Lung (tissue), 12 donors: Measurements from ENCODE around the gene KRTAP1-3. TPM values are rescaled to one million over a fixed set of nuclear protein-coding genes. Genes with fewer than 3 reads are reported as not detected.
"Not testable (repeated sequence)": the region's sequence is repeated elsewhere in the genome, so short reads cannot be mapped to it uniquely, and the experiment has no call there.

Source experiments
- ATAC-seq: fragments of 200-7000 bp; cut with Tn5 transposase; one replicate; pipeline ENCODE4 v1.9.1; 2020; ENCODE audit warnings: moderate number of reproducible peaks; ENCODE audit not compliant: insufficient read depth, low FRiP score
- DNase-seq, 3 donors: peaks; one replicate each; pipeline ENCODE4 v3.0.0-alpha.2; 2013 to 2017
- H3K27ac ChIP-seq, 2 donors: one replicate each; pipeline ENCODE4 v1.5.1; 2013; ENCODE audit warnings: mild to moderate bottlenecking in 2 of 2, moderate library complexity in 2 of 2, control low read depth in 1 of 2, inconsistent platforms in 1 of 2, low read depth in 1 of 2, low read length in 1 of 2
- H3K27me3 ChIP-seq, 3 donors: one replicate each; pipeline ENCODE4 v1.5.1; 2013; ENCODE audit warnings: low read length in 2 of 3; ENCODE audit not compliant: control insufficient read depth in 3 of 3, insufficient read depth in 3 of 3
- H3K36me3 ChIP-seq, 4 donors: one replicate each; pipeline ENCODE4 v1.5.1; 2013; ENCODE audit warnings: low read length in 4 of 4, mild to moderate bottlenecking in 1 of 4, moderate library complexity in 1 of 4; ENCODE audit not compliant: control insufficient read depth in 4 of 4, insufficient read depth in 4 of 4
- H3K4me1 ChIP-seq, 5 donors: one replicate each; pipeline ENCODE4 v1.5.1; 2013; ENCODE audit warnings: low read length in 5 of 5, mild to moderate bottlenecking in 2 of 5, moderate library complexity in 1 of 5; ENCODE audit not compliant: control insufficient read depth in 5 of 5, insufficient read depth in 5 of 5
- H3K4me3 ChIP-seq: one replicate; pipeline ENCODE4 v1.5.1; 2013; ENCODE audit warnings: mild to moderate bottlenecking, control low read depth, moderate library complexity
- H3K9ac ChIP-seq, 2 donors: one replicate each; pipeline ENCODE4 v1.5.1; 2013; ENCODE audit warnings: low read length in 2 of 2, control low read depth in 1 of 2; ENCODE audit not compliant: insufficient read depth in 1 of 2
- H3K9me3 ChIP-seq, 4 donors: one replicate each; pipeline ENCODE4 v1.5.1; 2013; ENCODE audit warnings: low read length in 3 of 4, mild to moderate bottlenecking in 1 of 4, moderate library complexity in 1 of 4; ENCODE audit not compliant: control insufficient read depth in 4 of 4, insufficient read depth in 3 of 4
- CTCF ChIP-seq: IDR thresholded peaks from 2 replicates; pipeline ENCODE4 v1.5.1; 2012; ENCODE audit warnings: mild to moderate bottlenecking; ENCODE audit errors: control extremely low read depth, extremely low read depth
- WGBS, 2 donors: extraction: QIAGEN DNeasy Blood & Tissue Kit; methylation state at CpG; one replicate each; pipeline ENCODE4 v1.1.7; 2013; 5-methylcytosine and 5-hydroxymethylcytosine counted together
- polyA plus RNA-seq, 2 donors: library from polyadenylated mRNA; stranded (reverse); fragments of 200-250 nt; gene quantifications; one replicate each; pipeline ENCODE4 v1.2.1, GENCODE V29; 2013
- total RNA-seq, 2 donors: library from RNA; depleted of rRNA in 1 of 2; stranded (reverse); fragments of >200 nt in 1 of 2; gene quantifications; one replicate each; pipeline ENCODE4 v1.2.1, GENCODE V29; 2014 to 2021
- donor health status: control.
- donor health status: control.
- donor health status: Bipolar disorder and iron deficiency.
- donor health status: healthy.
- donor health status: DM: yes; HTN: yes; CAD: no.

KRTAP1-3 gene
- total and polyA plus RNA-seq, 4 donors = not detected

- H3K4me3 ChIP-seq = no peak overlapping the region
- DNase-seq = no peak
- no peaks in the 10 kb centered on the region for H3K36me3 ChIP-seq
- peaks cover 0 to 3% (median 0%) of the 10 kb centered on the region in 4 donors for H3K9me3 ChIP-seq
- ATAC-seq = no peak
- H3K4me1 ChIP-seq = no peaks in the 10 kb centered on the region
- no peak overlapping the region for H3K9ac ChIP-seq
- H3K27ac ChIP-seq = no peak overlapping the region
- no peak for TF ChIP-seq CTCF
- H3K27me3 ChIP-seq = peaks cover 0 to 9% (median 7%) of the 10 kb centered on the region in 3 donors
These were observed 17.9 kb upstream of the KRTAP1-3 start for GRCh38 chr17:41052566-41052965.

- Histone ChIP-seq H3K4me1 (no peaks in the 10 kb centered on the region), H3K27ac (no peak overlapping the region), H3K9ac (no peak overlapping the region), H3K27me3 (peaks cover 0 to 9% (median 8%) of the 10 kb centered on the region in 3 donors), H3K4me3 (no peak overlapping the region), H3K9me3 (peaks cover 0 to 3% (median 0%) of the 10 kb centered on the region in 4 donors), H3K36me3 (no peaks in the 10 kb centered on the region)
- no peak for ATAC-seq
- WGBS, 2 donors = 41 to 79% methylated on average over 2 of the region's 2 CpGs
- no peak for TF ChIP-seq CTCF
- no peak for DNase-seq
These were observed 14.4 kb upstream of the KRTAP1-3 start for GRCh38 chr17:41049110-41049509.

- DNase-seq (no peak), ATAC-seq (no peak)
- Histone ChIP-seq H3K4me3 (no peak overlapping the region), H3K36me3 (no peaks in the 10 kb centered on the region), H3K27ac (no peak overlapping the region), H3K27me3 (peaks cover 0 to 9% (median 8%) of the 10 kb centered on the region in 3 donors), H3K9me3 (peaks cover 0 to 1% (median under 1%) of the 10 kb centered on the region in 4 donors), H3K9ac (no peak overlapping the region), H3K4me1 (no peaks in the 10 kb centered on the region)
- TF ChIP-seq CTCF = no peak
- 62 to 75% methylated on average over 7 of the region's 7 CpGs for WGBS, 2 donors
These were observed 13.8 kb upstream of the KRTAP1-3 start for GRCh38 chr17:41048441-41048840.

- not testable (repeated sequence) for H3K27me3 ChIP-seq, H3K9ac ChIP-seq, H3K4me3 ChIP-seq, H3K4me1 ChIP-seq, ATAC-seq, DNase-seq, H3K9me3 ChIP-seq, H3K36me3 ChIP-seq, H3K27ac ChIP-seq
- 57 to 75% methylated on average over 9 to 10 of the region's 33 CpGs for WGBS, 2 donors
These were observed 12.2 kb upstream of the KRTAP1-3 start, which contains the start of gene KRTAP2-1 for GRCh38 chr17:41046735-41047465. Gene KRTAP2-1 (minus strand): TSS chr17:41047316. CDS start chr17:41047267, 49 bp downstream.
